ENCODE data around the gene CORO2A.

The CORO2A gene

DNA sequence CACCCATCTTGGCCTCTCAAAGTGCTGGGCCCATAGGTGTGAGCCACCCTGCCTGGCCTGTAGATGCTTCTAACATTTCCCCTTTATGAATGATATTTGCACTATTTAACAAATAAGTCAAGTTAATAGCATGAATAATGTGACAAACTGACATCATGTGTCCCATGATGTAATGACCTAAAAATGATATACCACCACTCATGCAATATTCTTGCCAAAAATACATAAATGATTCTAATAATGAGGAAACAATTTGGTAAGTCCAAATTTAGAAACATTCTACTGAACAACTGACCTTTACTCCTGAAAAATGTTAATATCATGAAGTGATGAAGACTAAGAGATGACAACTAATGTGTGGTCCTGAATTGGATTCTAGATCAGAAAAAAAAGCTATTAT is 39.9 kb downstream of the CORO2A start:
- H3K9ac ChIP-seq (ENCODE audit: low read depth, low read length) = no peak overlapping the region
- H3K4me3 ChIP-seq (ENCODE audit: low read depth, low read length) = no peak overlapping the region
- no peaks in the 10 kb centered on the region for H3K27me3 ChIP-seq (ENCODE audit: control insufficient read depth, insufficient read depth, low read length)
- H3K9me3 ChIP-seq (ENCODE audit: control insufficient read depth, insufficient read depth, low read length) = no peaks in the 10 kb centered on the region
- no peak overlapping the region for H3K27ac ChIP-seq (ENCODE audit: low read depth, low read length)
- peaks cover 23% of the 10 kb centered on the region for H3K36me3 ChIP-seq (ENCODE audit: control insufficient read depth, insufficient read depth, low read length)
- H3K4me1 ChIP-seq (ENCODE audit: control insufficient read depth, insufficient read depth, low read length) = no peaks in the 10 kb centered on the region

GRCh38 chr9:98150721-98151120 is 41.7 kb downstream of the CORO2A start:
- Histone ChIP-seq H3K4me3 (ENCODE audit: low read depth, low read length) (no peak overlapping the region), H3K27ac (ENCODE audit: low read depth, low read length) (no peak overlapping the region), H3K4me1 (ENCODE audit: control insufficient read depth, insufficient read depth, low read length) (no peaks in the 10 kb centered on the region)

DNA sequence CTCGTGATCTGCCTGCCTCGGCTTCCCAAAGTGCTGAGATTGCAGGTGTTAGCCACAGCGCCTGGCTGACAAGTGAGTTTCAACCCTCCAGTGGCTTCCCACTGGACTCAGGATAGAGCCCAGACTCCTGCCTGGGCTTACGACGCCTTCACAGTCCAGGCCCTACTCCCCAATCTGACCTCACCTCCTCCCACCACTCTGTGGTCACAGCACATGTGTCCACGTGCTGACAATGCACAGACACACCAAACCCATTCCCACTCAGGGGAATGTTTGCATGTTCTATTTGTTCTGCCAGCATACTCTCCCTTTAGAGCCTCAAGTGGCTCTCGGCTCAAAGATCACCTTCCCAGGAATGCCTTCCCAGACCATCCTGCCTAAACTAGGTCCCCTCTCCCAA is 42.3 kb downstream of the CORO2A start:
- H3K9me3 ChIP-seq (ENCODE audit: control insufficient read depth, insufficient read depth, low read length) = no peaks in the 10 kb centered on the region
- H3K4me1 ChIP-seq (ENCODE audit: control insufficient read depth, insufficient read depth, low read length) = no peaks in the 10 kb centered on the region
- no peak overlapping the region for H3K9ac ChIP-seq (ENCODE audit: low read depth, low read length)
- no peak overlapping the region for H3K27ac ChIP-seq (ENCODE audit: low read depth, low read length)
- H3K36me3 ChIP-seq (ENCODE audit: control insufficient read depth, insufficient read depth, low read length) = peaks cover 16% of the 10 kb centered on the region; the same call in 1 of the 2 replicates
- no peaks in the 10 kb centered on the region for H3K27me3 ChIP-seq (ENCODE audit: control insufficient read depth, insufficient read depth, low read length)
- no peak overlapping the region for H3K4me3 ChIP-seq (ENCODE audit: low read depth, low read length)

More at GRCh38 chr9:98150721-98151120, 41.7 kb downstream of the CORO2A start:
- no peaks in the 10 kb centered on the region for H3K9me3 ChIP-seq (ENCODE audit: control insufficient read depth, insufficient read depth, low read length)
- no peaks in the 10 kb centered on the region for H3K27me3 ChIP-seq (ENCODE audit: control insufficient read depth, insufficient read depth, low read length)
- peaks cover 16% of the 10 kb centered on the region; the same call in 1 of the 2 replicates for H3K36me3 ChIP-seq (ENCODE audit: control insufficient read depth, insufficient read depth, low read length)
- no peak overlapping the region for H3K9ac ChIP-seq (ENCODE audit: low read depth, low read length)

GRCh38 chr9:98149422-98149821 is 43.0 kb downstream of the CORO2A start:
- Histone ChIP-seq H3K4me3 (ENCODE audit: low read depth, low read length) (no peak overlapping the region), H3K9ac (ENCODE audit: low read depth, low read length) (no peak overlapping the region), H3K4me1 (ENCODE audit: control insufficient read depth, insufficient read depth, low read length) (no peaks in the 10 kb centered on the region), H3K27ac (ENCODE audit: low read depth, low read length) (no peak overlapping the region), H3K9me3 (ENCODE audit: control insufficient read depth, insufficient read depth, low read length) (no peaks in the 10 kb centered on the region), H3K36me3 (ENCODE audit: control insufficient read depth, insufficient read depth, low read length) (peaks cover 9% of the 10 kb centered on the region; the same call in 1 of the 2 replicates), H3K27me3 (ENCODE audit: control insufficient read depth, insufficient read depth, low read length) (no peaks in the 10 kb centered on the region)

DNA sequence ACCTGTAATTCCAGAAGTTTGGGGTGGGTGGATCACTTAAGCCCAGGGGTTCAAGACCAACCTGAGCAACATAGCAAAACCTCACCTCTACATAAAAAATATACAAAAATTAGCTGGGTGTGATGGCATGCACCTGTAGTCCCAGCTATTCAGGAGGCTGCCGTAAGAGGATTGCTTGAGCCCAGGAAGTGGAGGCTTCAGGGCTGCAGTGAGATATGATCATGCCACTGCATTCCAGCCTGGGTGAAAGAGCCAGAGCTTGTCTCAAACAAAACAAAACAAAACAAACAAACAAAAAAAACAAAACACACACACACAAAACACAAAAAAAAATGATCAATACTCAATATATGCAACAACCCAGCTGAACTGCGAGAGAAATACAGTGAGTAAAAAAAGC is 44.0 kb downstream of the CORO2A start:
- no peak overlapping the region for H3K27ac ChIP-seq (ENCODE audit: low read depth, low read length)
- no peak overlapping the region for H3K4me3 ChIP-seq (ENCODE audit: low read depth, low read length)
- H3K9me3 ChIP-seq (ENCODE audit: control insufficient read depth, insufficient read depth, low read length) = no peaks in the 10 kb centered on the region
- H3K9ac ChIP-seq (ENCODE audit: low read depth, low read length) = no peak overlapping the region
- no peaks in the 10 kb centered on the region for H3K4me1 ChIP-seq (ENCODE audit: control insufficient read depth, insufficient read depth, low read length)
- H3K36me3 ChIP-seq (ENCODE audit: control insufficient read depth, insufficient read depth, low read length) = 0 out of 2 replicates have a peak, but pooled peaks cover 7% of the 10 kb centered on the region
- H3K27me3 ChIP-seq (ENCODE audit: control insufficient read depth, insufficient read depth, low read length) = no peaks in the 10 kb centered on the region

DNA sequence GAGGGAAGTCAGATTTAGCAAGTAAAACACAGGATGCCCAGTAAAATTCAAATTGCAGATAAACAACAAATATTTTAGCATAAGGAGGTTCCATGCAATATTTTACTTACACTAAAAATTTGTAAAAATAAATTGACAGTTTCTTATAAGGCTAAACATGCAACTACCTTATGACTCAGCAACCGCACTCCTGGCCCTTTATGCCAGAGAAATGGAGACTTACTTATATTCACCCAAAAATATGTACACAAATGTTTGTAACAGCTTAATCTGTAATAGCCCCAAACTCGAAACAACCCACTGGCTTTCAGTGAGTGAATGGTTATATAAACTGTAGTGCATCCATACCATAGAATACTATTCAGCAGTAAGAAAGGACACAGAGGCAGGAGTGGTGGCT is 44.9 kb downstream of the CORO2A start:
- no peaks in the 10 kb centered on the region for H3K4me1 ChIP-seq (ENCODE audit: control insufficient read depth, insufficient read depth, low read length)
- no peak overlapping the region for H3K4me3 ChIP-seq (ENCODE audit: low read depth, low read length)
- H3K27me3 ChIP-seq (ENCODE audit: control insufficient read depth, insufficient read depth, low read length) = no peaks in the 10 kb centered on the region
- no peak overlapping the region for H3K9ac ChIP-seq (ENCODE audit: low read depth, low read length)
- H3K9me3 ChIP-seq (ENCODE audit: control insufficient read depth, insufficient read depth, low read length) = no peaks in the 10 kb centered on the region
- H3K36me3 ChIP-seq (ENCODE audit: control insufficient read depth, insufficient read depth, low read length) = 0 out of 2 replicates have a peak, but pooled peaks cover 7% of the 10 kb centered on the region
- no peak overlapping the region for H3K27ac ChIP-seq (ENCODE audit: low read depth, low read length)

GRCh38 chr9:98146101-98146991 is 46.1 kb downstream of the CORO2A start:
- no peak overlapping the region for H3K9ac ChIP-seq (ENCODE audit: low read depth, low read length)
- H3K27ac ChIP-seq (ENCODE audit: low read depth, low read length) = no peak overlapping the region

DNA sequence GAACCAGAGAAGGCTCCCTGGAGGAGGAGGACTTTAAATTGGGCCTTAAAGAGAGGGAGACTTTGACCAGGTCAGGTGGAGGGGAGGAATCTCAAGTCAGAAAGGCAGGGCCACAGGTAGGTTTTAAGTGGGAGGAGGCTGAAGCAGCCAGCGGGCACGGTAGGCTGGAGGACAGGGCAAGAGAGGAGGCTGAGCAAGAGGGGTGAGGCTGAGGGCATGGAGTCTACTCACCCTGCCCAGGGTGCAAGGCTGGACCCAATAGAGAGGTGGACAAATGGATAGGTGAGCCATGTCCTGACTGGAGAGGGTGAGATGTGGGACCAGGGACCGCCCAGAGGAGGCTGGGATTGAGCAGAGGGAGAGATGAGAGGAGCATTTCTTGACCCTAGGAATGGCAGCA is 47.8 kb downstream of the CORO2A start:
- no peak overlapping the region for H3K27ac ChIP-seq (ENCODE audit: low read depth, low read length)
- H3K9ac ChIP-seq (ENCODE audit: low read depth, low read length) = no peak overlapping the region
- no peak overlapping the region for H3K4me3 ChIP-seq (ENCODE audit: low read depth, low read length)
- 0 out of 2 replicates have a peak, but pooled peaks cover 7% of the 10 kb centered on the region for H3K36me3 ChIP-seq (ENCODE audit: control insufficient read depth, insufficient read depth, low read length)
- no peaks in the 10 kb centered on the region for H3K9me3 ChIP-seq (ENCODE audit: control insufficient read depth, insufficient read depth, low read length)
- H3K27me3 ChIP-seq (ENCODE audit: control insufficient read depth, insufficient read depth, low read length) = no peaks in the 10 kb centered on the region
- no peaks in the 10 kb centered on the region for H3K4me1 ChIP-seq (ENCODE audit: control insufficient read depth, insufficient read depth, low read length)

More at GRCh38 chr9:98146101-98146991, 46.1 kb downstream of the CORO2A start:
- Histone ChIP-seq H3K9me3 (ENCODE audit: control insufficient read depth, insufficient read depth, low read length) (no peaks in the 10 kb centered on the region), H3K36me3 (ENCODE audit: control insufficient read depth, insufficient read depth, low read length) (0 out of 2 replicates have a peak, but pooled peaks cover 7% of the 10 kb centered on the region), H3K4me3 (ENCODE audit: low read depth, low read length) (no peak overlapping the region), H3K27me3 (ENCODE audit: control insufficient read depth, insufficient read depth, low read length) (no peaks in the 10 kb centered on the region), H3K4me1 (ENCODE audit: control insufficient read depth, insufficient read depth, low read length) (no peaks in the 10 kb centered on the region)

DNA sequence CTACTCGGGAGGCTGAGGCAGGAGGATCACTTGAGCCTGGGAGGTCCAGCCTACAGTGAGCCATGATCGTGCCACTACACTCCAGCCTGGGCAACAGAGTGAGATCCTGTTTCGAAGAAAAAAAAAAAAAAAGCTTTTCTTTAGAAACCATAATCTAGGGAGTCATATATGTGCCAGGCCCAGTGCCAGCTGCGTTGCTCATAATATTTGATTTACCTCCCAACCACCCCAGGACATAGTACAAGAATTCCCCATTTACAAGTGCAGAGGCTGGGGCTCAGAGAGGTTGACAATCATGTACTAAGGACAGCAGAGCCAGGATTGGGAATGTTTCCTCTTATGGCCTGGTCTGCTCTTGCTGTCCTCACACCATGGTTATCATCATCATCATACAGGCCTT is 48.4 kb downstream of the CORO2A start:
- Histone ChIP-seq H3K4me1 (ENCODE audit: control insufficient read depth, insufficient read depth, low read length) (no peaks in the 10 kb centered on the region), H3K4me3 (ENCODE audit: low read depth, low read length) (no peak overlapping the region), H3K9ac (ENCODE audit: low read depth, low read length) (no peak overlapping the region), H3K27me3 (ENCODE audit: control insufficient read depth, insufficient read depth, low read length) (no peaks in the 10 kb centered on the region), H3K27ac (ENCODE audit: low read depth, low read length) (no peak overlapping the region), H3K36me3 (ENCODE audit: control insufficient read depth, insufficient read depth, low read length) (0 out of 2 replicates have a peak, but pooled peaks cover 7% of the 10 kb centered on the region), H3K9me3 (ENCODE audit: control insufficient read depth, insufficient read depth, low read length) (no peaks in the 10 kb centered on the region)

DNA sequence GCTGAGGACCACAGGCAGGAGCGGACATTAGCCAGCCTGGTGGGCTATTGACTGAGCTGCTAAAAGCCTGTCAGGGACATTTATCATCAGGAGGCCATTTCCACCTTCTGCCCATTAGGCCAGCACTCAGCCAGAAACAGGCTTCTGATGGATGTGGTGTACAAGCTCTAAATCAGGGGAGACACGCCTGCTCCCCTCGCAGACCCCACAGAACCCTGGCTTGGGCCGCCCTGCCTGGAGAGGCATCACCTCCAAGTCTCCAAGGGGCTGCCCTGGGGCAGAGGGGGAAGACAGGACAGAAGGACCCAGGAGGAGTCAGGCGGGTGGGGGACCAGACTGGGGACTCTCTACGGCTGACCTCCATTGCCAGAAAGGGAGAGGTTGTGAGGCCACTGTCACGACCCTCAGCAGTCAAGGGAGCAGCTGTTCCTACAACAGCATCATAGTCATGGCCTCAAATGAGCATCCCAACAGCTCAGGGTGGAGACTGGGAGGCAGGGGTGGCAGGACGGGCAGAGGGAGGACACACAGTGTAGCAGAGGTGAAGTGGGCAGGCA is 49.4 kb downstream of the CORO2A start:
- no peaks in the 10 kb centered on the region for H3K27me3 ChIP-seq (ENCODE audit: control insufficient read depth, insufficient read depth, low read length)
- no peak overlapping the region for H3K4me3 ChIP-seq (ENCODE audit: low read depth, low read length)
- no peak overlapping the region for H3K27ac ChIP-seq (ENCODE audit: low read depth, low read length)
- no peaks in the 10 kb centered on the region for H3K4me1 ChIP-seq (ENCODE audit: control insufficient read depth, insufficient read depth, low read length)
- no peaks in the 10 kb centered on the region for H3K9me3 ChIP-seq (ENCODE audit: control insufficient read depth, insufficient read depth, low read length)
- no peak overlapping the region for H3K9ac ChIP-seq (ENCODE audit: low read depth, low read length)
- 0 out of 2 replicates have a peak, but pooled peaks cover 3% of the 10 kb centered on the region for H3K36me3 ChIP-seq (ENCODE audit: control insufficient read depth, insufficient read depth, low read length)
